Measurements from ENCODE around the gene TRPM8.
A peak's percentile ranks its signal among the peaks of the same experiment; 100 is the strongest.

TRPM8 gene

DNA sequence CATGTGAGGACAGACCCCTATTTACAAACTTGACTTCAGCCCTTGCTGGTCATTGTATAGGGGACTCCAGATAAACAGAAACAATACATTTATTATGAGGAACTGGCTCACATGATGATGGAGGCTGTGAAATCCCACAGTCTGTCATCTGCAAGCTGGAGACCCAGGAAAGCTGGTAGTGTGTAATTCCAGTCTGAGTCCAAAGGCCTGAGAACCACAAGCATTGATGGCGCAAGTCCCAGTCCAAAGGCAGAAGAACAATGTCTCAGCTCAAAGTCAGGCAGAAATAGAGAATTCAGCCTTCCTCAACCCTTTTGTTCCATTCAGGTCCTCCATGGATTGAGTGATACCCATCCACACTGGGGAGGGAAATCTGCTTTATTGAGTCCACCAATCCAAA, 105.3 kb downstream of the TRPM8 start:
- no peak overlapping the region for H3K4me3 ChIP-seq (replicated peaks; ENCODE audit: low read depth, low read length)
- no peak for DNase-seq (ENCODE audit: extremely low read depth, low read depth)
- TF ChIP-seq, protein P1, sequence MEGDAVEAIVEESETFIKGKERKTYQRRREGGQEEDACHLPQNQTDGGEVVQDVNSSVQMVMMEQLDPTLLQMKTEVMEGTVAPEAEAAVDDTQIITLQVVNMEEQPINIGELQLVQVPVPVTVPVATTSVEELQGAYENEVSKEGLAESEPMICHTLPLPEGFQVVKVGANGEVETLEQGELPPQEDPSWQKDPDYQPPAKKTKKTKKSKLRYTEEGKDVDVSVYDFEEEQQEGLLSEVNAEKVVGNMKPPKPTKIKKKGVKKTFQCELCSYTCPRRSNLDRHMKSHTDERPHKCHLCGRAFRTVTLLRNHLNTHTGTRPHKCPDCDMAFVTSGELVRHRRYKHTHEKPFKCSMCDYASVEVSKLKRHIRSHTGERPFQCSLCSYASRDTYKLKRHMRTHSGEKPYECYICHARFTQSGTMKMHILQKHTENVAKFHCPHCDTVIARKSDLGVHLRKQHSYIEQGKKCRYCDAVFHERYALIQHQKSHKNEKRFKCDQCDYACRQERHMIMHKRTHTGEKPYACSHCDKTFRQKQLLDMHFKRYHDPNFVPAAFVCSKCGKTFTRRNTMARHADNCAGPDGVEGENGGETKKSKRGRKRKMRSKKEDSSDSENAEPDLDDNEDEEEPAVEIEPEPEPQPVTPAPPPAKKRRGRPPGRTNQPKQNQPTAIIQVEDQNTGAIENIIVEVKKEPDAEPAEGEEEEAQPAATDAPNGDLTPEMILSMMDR (IDR thresholded peaks at IDR 0.05; ENCODE audit: low read depth, low read length, missing control alignments) = no peak

DNA sequence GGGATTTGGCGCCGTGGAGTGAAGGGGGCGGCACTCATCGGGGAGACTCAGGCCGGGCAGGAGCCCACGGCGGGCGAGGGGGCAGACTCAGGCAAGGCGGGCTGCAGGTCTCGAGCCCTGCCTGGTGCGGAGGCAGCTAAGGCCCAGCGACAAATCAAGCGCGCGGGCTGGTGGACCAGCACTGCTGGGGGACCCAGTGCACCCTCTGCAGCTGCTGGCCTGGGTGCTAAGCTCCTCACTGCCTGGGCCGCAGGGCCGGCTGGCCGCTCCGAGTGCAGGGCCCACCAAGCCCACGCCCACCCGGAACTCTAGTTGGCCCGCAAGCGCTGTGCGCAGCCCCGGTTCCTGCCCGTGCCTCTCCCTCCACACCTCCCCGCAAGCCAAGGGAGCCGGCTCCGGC, 107.1 kb downstream of the TRPM8 start:
- no peak overlapping the region for H3K4me3 ChIP-seq (replicated peaks; ENCODE audit: low read depth, low read length)
- DNase-seq (ENCODE audit: extremely low read depth, low read depth) = no peak
- TF ChIP-seq, protein P1 (IDR thresholded peaks at IDR 0.05; ENCODE audit: low read depth, low read length, missing control alignments) = no peak

DNA sequence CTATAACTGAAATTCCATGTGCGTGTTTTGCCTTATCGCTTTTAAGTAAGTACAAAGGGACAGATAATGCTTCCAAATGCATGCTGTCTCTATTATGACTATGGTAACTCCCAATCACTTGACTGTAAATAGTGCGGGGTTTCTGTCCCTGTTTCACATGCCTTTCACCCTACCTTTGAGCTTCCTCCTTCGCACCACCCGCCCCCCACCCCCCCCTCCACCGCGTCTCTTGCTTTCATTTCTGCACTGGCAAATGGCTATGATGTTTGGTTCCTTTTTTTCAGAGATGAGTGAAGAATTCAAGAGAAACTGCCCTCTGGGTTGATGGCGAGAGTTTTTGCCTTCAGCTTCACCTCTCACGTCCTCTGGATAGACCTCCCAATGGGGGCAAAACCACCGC, 108.3 kb downstream of the TRPM8 start:
- TF ChIP-seq, protein P1 (IDR thresholded peaks at IDR 0.05; ENCODE audit: low read depth, low read length, missing control alignments) = no peak
- DNase-seq (ENCODE audit: extremely low read depth, low read depth) = no peak
- H3K4me3 ChIP-seq (replicated peaks; ENCODE audit: low read depth, low read length) = peak overlapping the region; percentile 21; the same call in 1 of the 2 replicates

DNA sequence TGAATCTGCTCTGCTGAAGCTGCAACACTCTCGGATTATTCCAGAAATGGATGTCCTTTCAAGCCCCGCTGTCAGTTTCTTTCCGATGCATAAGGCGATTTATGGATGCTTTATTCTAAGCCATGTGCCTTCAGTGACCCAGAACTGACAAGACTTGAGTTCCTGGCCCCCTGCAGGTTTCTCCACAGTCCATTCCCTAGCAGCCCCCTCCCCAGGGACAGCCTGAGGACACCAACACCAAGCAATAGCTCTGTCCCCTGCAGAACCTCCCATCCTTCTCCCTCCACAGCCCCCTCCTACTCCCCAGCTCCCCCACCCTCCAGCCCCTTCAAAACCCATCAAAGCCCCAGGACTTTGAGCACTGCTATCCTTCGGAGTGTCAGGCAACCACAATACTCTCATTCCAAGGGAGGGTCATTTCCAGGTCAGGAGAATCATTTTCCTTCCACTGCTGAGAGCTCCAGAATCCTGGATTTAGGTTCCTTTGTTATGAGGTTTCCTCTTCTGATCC, 108.8 kb downstream of the TRPM8 start:
- TF ChIP-seq, protein P1 (IDR thresholded peaks at IDR 0.05; ENCODE audit: low read depth, low read length, missing control alignments) = no peak
- peak overlapping the region; percentile 21; the same call in 1 of the 2 replicates for H3K4me3 ChIP-seq (replicated peaks; ENCODE audit: low read depth, low read length)
- no peak for DNase-seq (ENCODE audit: extremely low read depth, low read depth)

- DNase-seq (ENCODE audit: extremely low read depth, low read depth) = no peak
- H3K4me3 ChIP-seq (replicated peaks; ENCODE audit: low read depth, low read length) = no peak overlapping the region
- TF ChIP-seq, protein P1 (IDR thresholded peaks at IDR 0.05; ENCODE audit: low read depth, low read length, missing control alignments) = no peak
These were observed 109.6 kb downstream of the TRPM8 start for GRCh38 chr2:234026693-234027254.

DNA sequence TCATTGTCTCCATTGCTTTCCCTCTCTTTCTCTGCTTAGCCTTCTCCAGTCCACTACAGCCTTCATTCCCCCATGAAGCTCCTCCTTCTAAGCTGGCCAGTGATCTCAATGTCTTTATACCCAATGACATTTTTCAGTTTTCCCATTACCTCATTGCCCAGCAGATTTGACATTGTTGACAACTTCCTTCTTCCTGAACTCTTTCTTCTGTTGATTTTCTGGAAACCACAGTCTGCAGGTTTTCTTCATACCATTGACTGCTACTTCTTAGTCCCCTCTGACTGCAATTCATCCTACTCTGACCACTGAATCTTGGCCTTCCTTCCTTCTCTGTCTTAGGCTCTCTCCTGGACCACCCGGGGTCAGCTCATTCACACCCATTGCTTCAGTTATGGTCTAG, 110.5 kb downstream of the TRPM8 start:
- no peak overlapping the region for H3K4me3 ChIP-seq (replicated peaks; ENCODE audit: low read depth, low read length)
- TF ChIP-seq, protein P1 (IDR thresholded peaks at IDR 0.05; ENCODE audit: low read depth, low read length, missing control alignments) = no peak
- no peak for DNase-seq (ENCODE audit: extremely low read depth, low read depth)
